PC-9 (cell line): ENCODE data around the gene EXOC2. TPM values are rescaled to one million over a fixed set of nuclear protein-coding genes. Genes with fewer than 3 reads are reported as not detected.

Source experiments
- BruUV-seq: library from RNA; stranded (reverse); fragments of 400-500 nt; replicated peaks from 2 replicates; lab custom pipeline; 2021; lab: Mats Ljungman, UMichigan
- CTCF ChIA-PET: fragments of 300-600 bp; sonication (Branson Sonifier 250); formaldehyde crosslinking; loops from one replicate; lab custom pipeline; 2022; ENCODE audit warnings: antibody characterized with exemption; lab: Charles Lee
- POLR2A ChIA-PET: fragments of 300-600 bp; sonication (Branson Sonifier 250); formaldehyde crosslinking; loops from one replicate; lab custom pipeline; 2022; ENCODE audit warnings: antibody characterized with exemption; ENCODE audit not compliant: unreplicated experiment; lab: Charles Lee
- DNase-seq, 2 experiments: peaks; one replicate each; pipeline versions ENCODE4 v3.0.0 to v3.0.0-alpha.2; 2015 to 2022; ENCODE audit warnings: mixed read lengths in 1 of 2
- H2AFZ ChIP-seq: fragments of 200-600 bp; sonication (generic); 2 replicates; pipeline ENCODE4 v1.8.1; 2017; ENCODE audit warnings: antibody characterized with exemption
- H3F3A ChIP-seq: fragments of 200-600 bp; sonication (generic); 2 replicates; pipeline ENCODE4 v1.8.1; 2017; ENCODE audit warnings: antibody characterized with exemption, mild to moderate bottlenecking, low read depth; ENCODE audit not compliant: insufficient read depth
- H3K27ac ChIP-seq: fragments of 200-600 bp; sonication (generic); 2 replicates; pipeline ENCODE4 v1.6.1; 2016; ENCODE audit warnings: mixed run types
- H3K27me3 ChIP-seq: fragments of 200-600 bp; sonication (generic); 2 replicates; pipeline ENCODE4 v1.6.1; 2016; ENCODE audit warnings: low read depth, mixed run types; ENCODE audit not compliant: insufficient read depth
- H3K36me3 ChIP-seq: fragments of 200-600 bp; sonication (generic); 2 replicates; pipeline ENCODE4 v1.6.1; 2016; ENCODE audit warnings: low read depth, mixed run types
- H3K4me1 ChIP-seq: fragments of 200-600 bp; sonication (generic); replicated peaks from 2 replicates; pipeline ENCODE4 v1.6.1; 2016; ENCODE audit warnings: mixed run types; ENCODE audit not compliant: insufficient read depth
- H3K4me2 ChIP-seq: fragments of 200-600 bp; sonication (generic); 2 replicates; pipeline ENCODE4 v1.6.1; 2017; ENCODE audit warnings: mixed run types
- H3K4me3 ChIP-seq: fragments of 200-600 bp; sonication (generic); 2 replicates; pipeline ENCODE4 v1.6.1; 2016; ENCODE audit warnings: mixed run types
- H3K79me2 ChIP-seq: fragments of 200-600 bp; sonication (generic); 2 replicates; pipeline ENCODE4 v1.6.1; 2017; ENCODE audit warnings: low read depth, mixed run types
- H3K9me2 ChIP-seq: fragments of 200-600 bp; sonication (generic); 2 replicates; pipeline ENCODE4 v1.8.1; 2017; ENCODE audit warnings: mild to moderate bottlenecking; ENCODE audit not compliant: insufficient read depth
- H3K9me3 ChIP-seq: fragments of 200-600 bp; sonication (generic); 2 replicates; pipeline ENCODE4 v1.8.1; 2016; ENCODE audit warnings: low read depth; ENCODE audit not compliant: insufficient read depth
- H4K20me1 ChIP-seq: fragments of 200-600 bp; sonication (generic); 2 replicates; pipeline ENCODE4 v1.8.1; 2017; ENCODE audit not compliant: insufficient read depth
- EZH2 ChIP-seq: fragments of 200-600 bp; sonication (generic); IDR thresholded peaks from 2 replicates; pipeline ENCODE4 v1.8.0; 2017; ENCODE audit warnings: antibody characterized with exemption, low read depth
- intact Hi-C: fragments of 100-400 bp; cut with micrococcal nuclease; formaldehyde crosslinking; loops from one replicate; pipeline ENCODE4 v1.10.0; 2022; ENCODE audit not compliant: unreplicated experiment
- total RNA-seq: library from RNA; stranded (reverse); gene quantifications from 2 replicates; pipeline ENCODE4 v1.2.3, GENCODE V29; 2021
- TF ChIP-seq, protein P1 (sequence below): fragments of 200-600 bp; sonication (generic); conservative IDR thresholded peaks from 2 replicates; pipeline ENCODE4 v1.6.1; 2017; ENCODE audit warnings: mixed run types, antibody characterized with exemption, mild to moderate bottlenecking, moderate library complexity

Gene EXOC2
- total RNA-seq, 1 experiment from 2014 or later, result 28.2 TPM

DNA sequence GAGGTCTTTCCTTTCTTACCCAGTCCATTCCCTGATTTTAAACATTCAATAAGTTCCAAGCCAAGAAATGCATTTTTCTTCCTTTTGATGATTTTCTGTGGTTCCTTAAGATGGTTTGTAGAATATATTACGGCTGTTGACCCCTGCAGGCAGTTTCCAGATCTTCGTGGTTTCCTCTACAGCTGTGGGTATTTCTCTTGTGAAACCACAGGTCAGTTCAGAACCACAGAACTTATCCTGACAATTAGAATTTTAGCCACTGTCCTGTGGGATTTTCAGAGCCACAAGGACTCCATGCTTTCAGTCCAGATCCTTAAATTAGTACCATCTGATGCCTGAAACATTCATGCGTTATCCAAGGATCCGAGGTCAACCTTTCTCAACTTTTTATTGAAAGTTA is 29.7 kb upstream of the EXOC2 start:
- CTCF ChIA-PET, result interaction anchor here (0.7 to 1.2 kb wide), 2 partner anchors 11 to 106 kb away, joined by 3 to 6 read pairs; no protein-coding TSS in a partner anchor
- H3K79me2 ChIP-seq, result no peaks in the 10 kb centered on the region
- intact Hi-C loops, result loop anchor here (2.0 to 10.0 kb wide), 2 partner anchors 108 to 674 kb away; no protein-coding TSS in a partner anchor
- no peaks in the 10 kb centered on the region for H4K20me1 ChIP-seq
- DNase-seq, result no peak
- no peak overlapping the region for H2AFZ ChIP-seq
- H3F3A ChIP-seq, result no peaks in the 10 kb centered on the region
- BruUV-seq, result no TSS peak
- H3K27ac ChIP-seq, result no peak overlapping the region
- TF ChIP-seq, protein P1, sequence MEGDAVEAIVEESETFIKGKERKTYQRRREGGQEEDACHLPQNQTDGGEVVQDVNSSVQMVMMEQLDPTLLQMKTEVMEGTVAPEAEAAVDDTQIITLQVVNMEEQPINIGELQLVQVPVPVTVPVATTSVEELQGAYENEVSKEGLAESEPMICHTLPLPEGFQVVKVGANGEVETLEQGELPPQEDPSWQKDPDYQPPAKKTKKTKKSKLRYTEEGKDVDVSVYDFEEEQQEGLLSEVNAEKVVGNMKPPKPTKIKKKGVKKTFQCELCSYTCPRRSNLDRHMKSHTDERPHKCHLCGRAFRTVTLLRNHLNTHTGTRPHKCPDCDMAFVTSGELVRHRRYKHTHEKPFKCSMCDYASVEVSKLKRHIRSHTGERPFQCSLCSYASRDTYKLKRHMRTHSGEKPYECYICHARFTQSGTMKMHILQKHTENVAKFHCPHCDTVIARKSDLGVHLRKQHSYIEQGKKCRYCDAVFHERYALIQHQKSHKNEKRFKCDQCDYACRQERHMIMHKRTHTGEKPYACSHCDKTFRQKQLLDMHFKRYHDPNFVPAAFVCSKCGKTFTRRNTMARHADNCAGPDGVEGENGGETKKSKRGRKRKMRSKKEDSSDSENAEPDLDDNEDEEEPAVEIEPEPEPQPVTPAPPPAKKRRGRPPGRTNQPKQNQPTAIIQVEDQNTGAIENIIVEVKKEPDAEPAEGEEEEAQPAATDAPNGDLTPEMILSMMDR, result no peak
- no peak for TF ChIP-seq EZH2
- no peaks in the 10 kb centered on the region for H3K9me3 ChIP-seq
- H3K27me3 ChIP-seq, result peaks cover 3% of the 10 kb centered on the region; the same call in 1 of the 2 replicates
- H3K4me2 ChIP-seq, result no peak overlapping the region
- no peak overlapping the region for H3K4me3 ChIP-seq
- H3K4me1 ChIP-seq, result no peaks in the 10 kb centered on the region
- no peaks in the 10 kb centered on the region for H3K9me2 ChIP-seq
- POLR2A ChIA-PET, result interaction anchor here (0.5 to 0.6 kb wide), 2 partner anchors 12 to 594 kb away, joined by 8 to 9 read pairs; no protein-coding TSS in a partner anchor
- H3K36me3 ChIP-seq, result no peaks in the 10 kb centered on the region

- DNase-seq, result peak; percentile 49 to 53
- BruUV-seq, result no TSS peak
- no peaks in the 10 kb centered on the region for H4K20me1 ChIP-seq
- no peaks in the 10 kb centered on the region; the same call in 1 of the 2 replicates for H3K27me3 ChIP-seq
- H3K4me2 ChIP-seq, result 0 out of 2 replicates have a peak overlapping the region, but pooled peaks have one; percentile 29
- no peaks in the 10 kb centered on the region for H3K9me3 ChIP-seq
- H3K79me2 ChIP-seq, result no peaks in the 10 kb centered on the region
- no peak overlapping the region for H3K27ac ChIP-seq
- no peaks in the 10 kb centered on the region for H3K36me3 ChIP-seq
- H2AFZ ChIP-seq, result no peak overlapping the region
- H3K4me1 ChIP-seq, result no peaks in the 10 kb centered on the region
- ChIA-PET CTCF (interaction anchor here (0.6 to 1.2 kb wide), 3 partner anchors 11 to 665 kb away, joined by 3 to 6 read pairs (median 3); no protein-coding TSS in a partner anchor), POLR2A (interaction anchor here (0.5 to 0.6 kb wide), 5 partner anchors 11 to 614 kb away, joined by 4 to 9 read pairs (median 5); no protein-coding TSS in a partner anchor)
- TF ChIP-seq, protein P1, result peak; percentile 81
- no peak for TF ChIP-seq EZH2
- no peaks in the 10 kb centered on the region for H3F3A ChIP-seq
- H3K4me3 ChIP-seq, result no peak overlapping the region
- H3K9me2 ChIP-seq, result no peaks in the 10 kb centered on the region
- intact Hi-C loops, result loop anchor here (2.0 to 10.0 kb wide), 2 partner anchors 107 to 675 kb away; no protein-coding TSS in a partner anchor
Observed at GRCh38 chr6:722077-722524, 29.2 kb upstream of the EXOC2 start.

DNA sequence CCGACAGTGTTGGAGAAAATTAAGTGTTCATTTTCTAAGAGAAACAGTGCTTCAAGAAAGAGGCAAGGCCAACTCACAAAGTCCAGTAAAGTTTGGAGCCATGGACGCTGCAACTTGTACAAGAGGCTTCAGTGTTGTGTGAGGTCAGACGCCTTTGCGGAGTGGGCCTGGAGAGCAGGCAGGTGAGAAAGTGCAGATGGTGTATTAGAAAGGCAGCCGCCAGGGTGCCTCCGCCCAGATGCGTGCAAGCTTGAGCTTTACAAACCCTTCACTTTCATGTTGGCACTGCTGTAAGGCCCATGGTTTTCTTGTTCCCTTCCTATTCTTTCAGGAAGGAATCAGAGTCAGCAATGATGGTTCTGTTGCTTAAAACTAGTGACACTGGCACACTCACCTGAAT is 25.4 kb upstream of the EXOC2 start:
- BruUV-seq, result no TSS peak

More for the DNA sequence above, 25.4 kb upstream of the EXOC2 start:
- H4K20me1 ChIP-seq, result no peaks in the 10 kb centered on the region
- no peaks in the 10 kb centered on the region for H3F3A ChIP-seq
- no peak overlapping the region for H3K4me2 ChIP-seq
- no peak overlapping the region for H3K4me3 ChIP-seq
- intact Hi-C loops, result no loop called here
- no peaks in the 10 kb centered on the region for H3K27me3 ChIP-seq
- no peaks in the 10 kb centered on the region for H3K4me1 ChIP-seq
- no peaks in the 10 kb centered on the region for H3K9me2 ChIP-seq
- no peak for TF ChIP-seq EZH2
- TF ChIP-seq, protein P1, result no peak
- no peaks in the 10 kb centered on the region for H3K36me3 ChIP-seq
- no peaks in the 10 kb centered on the region for H3K79me2 ChIP-seq
- H3K27ac ChIP-seq, result no peak overlapping the region
- H2AFZ ChIP-seq, result no peak overlapping the region
- CTCF ChIA-PET, result no interaction called here
- DNase-seq, result no peak
- POLR2A ChIA-PET, result no interaction called here
- H3K9me3 ChIP-seq, result no peaks in the 10 kb centered on the region
